IMR-90 (cell line): ENCODE results near the gene SYCE3. TPM values are rescaled to one million over a fixed set of nuclear protein-coding genes. Genes with fewer than 3 reads are reported as not detected.

Source experiments
- ATAC-seq: fragments of 200-7000 bp; cut with Tn5 transposase; 2 replicates; pipeline ENCODE4 v1.9.1; 2020; ENCODE audit warnings: low read depth, mild to moderate bottlenecking, moderate library complexity
- BruUV-seq: library from RNA; stranded (reverse); fragments of 400-500 nt; replicated peaks from 2 replicates; lab custom pipeline; 2021; lab: Mats Ljungman, UMichigan
- CTCF ChIA-PET: fragments of 300-600 bp; formaldehyde crosslinking; extraction: SDS; loops from one replicate; lab custom pipeline; 2021; ENCODE audit warnings: antibody characterized with exemption; lab: Yijun Ruan, JAX
- POLR2A ChIA-PET: fragments of 300-600 bp; sonication (Branson Sonifier 250); formaldehyde crosslinking; loops from one replicate; lab custom pipeline; 2022; ENCODE audit warnings: antibody characterized with exemption; ENCODE audit not compliant: unreplicated experiment; lab: Charles Lee
- DNase-seq: peaks from one replicate; pipeline ENCODE4 v3.0.0; 2013
- H2AFZ ChIP-seq: replicated peaks from 2 replicates; pipeline ENCODE3; 2013; ENCODE audit warnings: low read length, mild to moderate bottlenecking; ENCODE audit not compliant: poor library complexity
- H2AK5ac ChIP-seq: 2 replicates; pipeline ENCODE4 v1.6.1; 2013; ENCODE audit warnings: low read depth, low read length, inconsistent platforms
- H2AK9ac ChIP-seq: replicated peaks from 2 replicates; pipeline ENCODE3; 2013; ENCODE audit warnings: mild to moderate bottlenecking, low read depth, low read length, moderate library complexity; ENCODE audit not compliant: poor library complexity
- H2BK120ac ChIP-seq: 2 replicates; pipeline ENCODE4 v1.6.1; 2013; ENCODE audit warnings: low read depth, low read length, inconsistent platforms
- H2BK15ac ChIP-seq: 3 replicates; pipeline ENCODE4 v1.6.1; 2013; ENCODE audit warnings: low read depth, low read length, inconsistent platforms
- H2BK20ac ChIP-seq: 2 replicates; pipeline ENCODE4 v1.6.1; 2013; ENCODE audit warnings: low read depth, mild to moderate bottlenecking, inconsistent platforms, low read length, moderate library complexity
- H2BK5ac ChIP-seq: 2 replicates; pipeline ENCODE4 v1.6.1; 2013; ENCODE audit warnings: mild to moderate bottlenecking, low read depth, low read length, inconsistent platforms; ENCODE audit not compliant: poor library complexity, severe bottlenecking
- H3K14ac ChIP-seq: replicated peaks from 2 replicates; pipeline ENCODE4 v1.6.1; 2013; ENCODE audit warnings: low read depth, low read length, inconsistent platforms
- H3K18ac ChIP-seq: 2 replicates; pipeline ENCODE4 v1.6.1; 2013; ENCODE audit warnings: low read depth, low read length, control low read depth
- H3K23ac ChIP-seq: 2 replicates; pipeline ENCODE4 v1.6.1; 2013; ENCODE audit warnings: low read depth, low read length, inconsistent platforms
- H3K27ac ChIP-seq: 2 replicates; pipeline ENCODE4 v1.5.1; 2013; ENCODE audit warnings: mild to moderate bottlenecking, control low read depth, low read length; ENCODE audit not compliant: insufficient read depth
- H3K27me3 ChIP-seq: 2 replicates; pipeline ENCODE4 v1.6.1; 2013; ENCODE audit warnings: low read length; ENCODE audit not compliant: control insufficient read depth, insufficient read depth
- H3K36me3 ChIP-seq: 2 replicates; pipeline ENCODE4 v1.6.1; 2013; ENCODE audit warnings: low read length, mixed read lengths; ENCODE audit not compliant: control insufficient read depth, insufficient read depth
- H3K4ac ChIP-seq: 2 replicates; pipeline ENCODE4 v1.6.1; 2013; ENCODE audit warnings: low read depth, low read length, inconsistent platforms
- H3K4me1 ChIP-seq: 2 replicates; pipeline ENCODE4 v1.6.1; 2013; ENCODE audit warnings: low read length, mixed read lengths; ENCODE audit not compliant: control insufficient read depth, insufficient read depth
- H3K4me2 ChIP-seq: 2 replicates; pipeline ENCODE4 v1.6.1; 2013; ENCODE audit warnings: low read depth, mild to moderate bottlenecking, control low read depth, low read length, moderate library complexity
- H3K4me3 ChIP-seq: 2 replicates; pipeline ENCODE4 v1.5.1; 2013; ENCODE audit warnings: low read depth, mild to moderate bottlenecking, control low read depth, low read length, moderate library complexity; ENCODE audit not compliant: insufficient read depth
- H3K56ac ChIP-seq: 2 replicates; pipeline ENCODE4 v1.6.1; 2013; ENCODE audit warnings: low read length, inconsistent platforms; ENCODE audit not compliant: insufficient read depth; ENCODE audit errors: extremely low read depth
- H3K79me1 ChIP-seq, 2 experiments: 2 replicates each; pipeline ENCODE4 v1.6.1; 2013; ENCODE audit warnings: low read length in 2 of 2, inconsistent platforms in 1 of 2, low read depth in 1 of 2
- H3K9ac ChIP-seq: 2 replicates; pipeline ENCODE4 v1.6.1; 2013; ENCODE audit warnings: low read depth, low read length, control low read depth
- H3K9me1 ChIP-seq: 2 replicates; pipeline ENCODE4 v1.6.1; 2013; ENCODE audit warnings: low read length, inconsistent platforms; ENCODE audit not compliant: insufficient read depth
- H3K9me3 ChIP-seq: 2 replicates; pipeline ENCODE4 v1.6.1; 2013; ENCODE audit warnings: low read length; ENCODE audit not compliant: control insufficient read depth, insufficient read depth
- H4K20me1 ChIP-seq: 2 replicates; pipeline ENCODE4 v1.6.1; 2013; ENCODE audit warnings: low read length, inconsistent platforms; ENCODE audit not compliant: insufficient read depth
- H4K5ac ChIP-seq: 2 replicates; pipeline ENCODE4 v1.6.1; 2013; ENCODE audit warnings: mild to moderate bottlenecking, low read depth, low read length, control low read depth
- H4K8ac ChIP-seq, 2 experiments: 2 replicates each; pipeline ENCODE4 v1.6.1; 2013; ENCODE audit warnings: low read depth in 2 of 2, low read length in 2 of 2, control low read depth in 1 of 2, inconsistent platforms in 1 of 2
- H4K91ac ChIP-seq: 2 replicates; pipeline ENCODE4 v1.6.1; 2013; ENCODE audit warnings: low read depth, low read length, inconsistent platforms; ENCODE audit not compliant: insufficient read depth
- CEBPB ChIP-seq: IDR thresholded peaks from 2 replicates; pipeline ENCODE4 v1.6.1; 2012; ENCODE audit warnings: low read depth, low read length, improper control_type of control experiment
- ELK1 ChIP-seq: fragments of 150-350 bp; IDR thresholded peaks from 2 replicates; pipeline ENCODE4 v1.6.1; 2016; ENCODE audit warnings: low read depth, mild to moderate bottlenecking, low read length, moderate library complexity, borderline replicate concordance
- FOS ChIP-seq: fragments of 150-350 bp; IDR thresholded peaks from 2 replicates; pipeline ENCODE4 v1.6.1; 2016; ENCODE audit warnings: low read depth, low read length
- MAZ ChIP-seq: IDR thresholded peaks from 2 replicates; pipeline ENCODE4 v1.6.1; 2012; ENCODE audit warnings: low read depth, mild to moderate bottlenecking, low read length, improper control_type of control experiment, moderate library complexity, borderline replicate concordance
- MXI1 ChIP-seq: IDR thresholded peaks from 2 replicates; pipeline ENCODE4 v1.6.1; 2012; ENCODE audit warnings: low read depth, mild to moderate bottlenecking, low read length, moderate library complexity, borderline replicate concordance
- POLR2A ChIP-seq: IDR thresholded peaks from 2 replicates; pipeline ENCODE4 v1.6.1; 2012; ENCODE audit warnings: mild to moderate bottlenecking, low read depth, low read length
- WGBS, 2 experiments: methylation state at CpG; one replicate each; pipeline versions ENCODE4 v1.1.5 to v1.1.7; 2013; ENCODE audit warnings: missing lambda C conversion rate in 2 of 2; ENCODE audit not compliant: insufficient read length in 1 of 2; ENCODE audit errors: extremely low coverage in 2 of 2; 5-methylcytosine and 5-hydroxymethylcytosine counted together
- dilution Hi-C: fragments of 300-500 bp; cut with HindIII; formaldehyde crosslinking; loops from one replicate; pipeline ENCODE4 v1.14.3; 2018; ENCODE audit warnings: low sequenced_read_pairs; ENCODE audit not compliant: unreplicated experiment
- in situ Hi-C: fragments of 300-500 bp; cut with MboI; formaldehyde crosslinking; loops from 3 replicates; pipeline ENCODE4 v1.14.3; 2019; ENCODE audit warnings: low sequenced_read_pairs, inconsistent platforms, mixed read lengths
- intact Hi-C: fragments of 100-400 bp; cut with micrococcal nuclease; formaldehyde crosslinking; loops from 2 replicates; pipeline ENCODE4 v1.10.0; 2022
- polyA plus RNA-seq, 3 experiments: library from polyadenylated mRNA; depleted of rRNA; stranded (reverse); fragments of >200 nt; gene quantifications; 2 replicates each; pipeline ENCODE4 v1.2.3, GENCODE V29; 2012; ENCODE audit warnings: low replicate concordance in 1 of 3
- total RNA-seq: library from RNA; depleted of rRNA; stranded (reverse); fragments of >200 nt; gene quantifications from 2 replicates; pipeline ENCODE4 v1.2.3, GENCODE V29; 2012

Gene SYCE3
- total and polyA plus RNA-seq, 2 of the 4 experiments (the other 2 are of a cell fraction) = not detected

- no peak overlapping the region for H2BK15ac ChIP-seq
- no peak overlapping the region for H3K4me2 ChIP-seq
- H4K91ac ChIP-seq = no peak overlapping the region
- in situ Hi-C loops (no loop called here), dilution Hi-C loops (no loop called here), intact Hi-C loops (no loop called here)
- no peak overlapping the region for H3K14ac ChIP-seq
- TF ChIP-seq POLR2A = no peak
- no peak for TF ChIP-seq CEBPB
- no peak for TF ChIP-seq MAZ
- no peak for TF ChIP-seq FOS
- no peak for TF ChIP-seq ELK1
- TF ChIP-seq MXI1 = no peak
- H3K4me3 ChIP-seq = no peak overlapping the region
- H3K36me3 ChIP-seq = no peaks in the 10 kb centered on the region
- CTCF ChIA-PET = no interaction called here
- H3K23ac ChIP-seq = no peak overlapping the region
- H3K9me3 ChIP-seq = no peaks in the 10 kb centered on the region
- H3K9ac ChIP-seq = no peak overlapping the region
- H4K20me1 ChIP-seq = no peaks in the 10 kb centered on the region
- ATAC-seq (no peak), DNase-seq (no peak)
- H2AK9ac ChIP-seq = no peak overlapping the region
- no peaks in the 10 kb centered on the region; the same call in 1 of the 2 replicates for H3K4me1 ChIP-seq
- H3K18ac ChIP-seq = no peak overlapping the region
- BruUV-seq = no TSS peak
- no peak overlapping the region for H2AFZ ChIP-seq
- 64% methylated on average over 65 of the region's 68 CpGs; no CpG with 5 or more reads in 1 of the 2 experiments for WGBS, 2 experiments
- no peak overlapping the region for H2BK20ac ChIP-seq
- no peak overlapping the region for H2BK120ac ChIP-seq
- no peak overlapping the region for H3K56ac ChIP-seq
- H3K9me1 ChIP-seq = no peaks in the 10 kb centered on the region
- POLR2A ChIA-PET = no interaction called here
- no peak overlapping the region for H2AK5ac ChIP-seq
- H3K27me3 ChIP-seq = peaks cover 79% of the 10 kb centered on the region
- H2BK5ac ChIP-seq = no peak overlapping the region
- no peaks in the 10 kb centered on the region for H3K79me1 ChIP-seq
- H3K4ac ChIP-seq = no peak overlapping the region
- no peak overlapping the region for H4K5ac ChIP-seq
- H3K27ac ChIP-seq = no peak overlapping the region
- no peak overlapping the region for H4K8ac ChIP-seq
Observed at GRCh38 chr22:50548921-50549790, 13.6 kb downstream of the SYCE3 start.
